ENCODE results near the gene FBXW7. TPM values are rescaled to one million over a fixed set of nuclear protein-coding genes. Genes with fewer than 3 reads are reported as not detected.

The FBXW7 gene
- total RNA-seq, 1 experiment from 2014 or later, result 23.0 TPM

DNA sequence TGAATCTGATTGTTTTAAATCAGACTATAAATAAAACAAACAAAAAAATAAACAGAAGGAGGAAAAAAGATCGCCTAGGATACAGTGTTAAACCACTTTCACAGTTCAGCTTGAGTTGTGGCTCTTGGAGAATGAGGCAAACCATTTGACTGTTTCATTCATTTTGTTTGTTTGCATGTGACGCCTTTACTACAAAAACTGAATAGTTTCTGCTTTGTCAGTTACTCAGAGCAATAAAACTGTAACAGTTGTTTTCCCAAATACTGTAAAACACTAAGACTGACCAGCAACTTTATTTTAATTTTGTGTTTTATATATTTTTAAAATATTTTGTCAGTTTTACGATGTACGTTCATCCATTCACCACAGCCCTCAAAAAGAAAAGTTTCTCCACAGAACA lies 214.5 kb downstream of the FBXW7 start (continued):
- TF ChIP-seq, protein P1, sequence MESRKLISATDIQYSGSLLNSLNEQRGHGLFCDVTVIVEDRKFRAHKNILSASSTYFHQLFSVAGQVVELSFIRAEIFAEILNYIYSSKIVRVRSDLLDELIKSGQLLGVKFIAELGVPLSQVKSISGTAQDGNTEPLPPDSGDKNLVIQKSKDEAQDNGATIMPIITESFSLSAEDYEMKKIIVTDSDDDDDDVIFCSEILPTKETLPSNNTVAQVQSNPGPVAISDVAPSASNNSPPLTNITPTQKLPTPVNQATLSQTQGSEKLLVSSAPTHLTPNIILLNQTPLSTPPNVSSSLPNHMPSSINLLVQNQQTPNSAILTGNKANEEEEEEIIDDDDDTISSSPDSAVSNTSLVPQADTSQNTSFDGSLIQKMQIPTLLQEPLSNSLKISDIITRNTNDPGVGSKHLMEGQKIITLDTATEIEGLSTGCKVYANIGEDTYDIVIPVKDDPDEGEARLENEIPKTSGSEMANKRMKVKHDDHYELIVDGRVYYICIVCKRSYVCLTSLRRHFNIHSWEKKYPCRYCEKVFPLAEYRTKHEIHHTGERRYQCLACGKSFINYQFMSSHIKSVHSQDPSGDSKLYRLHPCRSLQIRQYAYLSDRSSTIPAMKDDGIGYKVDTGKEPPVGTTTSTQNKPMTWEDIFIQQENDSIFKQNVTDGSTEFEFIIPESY (IDR thresholded peaks at IDR 0.05; ENCODE audit: extremely low read depth, insufficient replicate concordance, low read length), result no peak
- TF ChIP-seq, protein P2, sequence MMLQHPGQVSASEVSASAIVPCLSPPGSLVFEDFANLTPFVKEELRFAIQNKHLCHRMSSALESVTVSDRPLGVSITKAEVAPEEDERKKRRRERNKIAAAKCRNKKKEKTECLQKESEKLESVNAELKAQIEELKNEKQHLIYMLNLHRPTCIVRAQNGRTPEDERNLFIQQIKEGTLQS (IDR thresholded peaks at IDR 0.05), result no peak
- TF ChIP-seq EGR1 (IDR thresholded peaks at IDR 0.05; ENCODE audit: low read depth) (no peak), TCF7L2 (IDR thresholded peaks at IDR 0.05; ENCODE audit: borderline replicate concordance, extremely low read depth, insufficient read depth, insufficient read length) (no peak)
- TF ChIP-seq, protein P3, sequence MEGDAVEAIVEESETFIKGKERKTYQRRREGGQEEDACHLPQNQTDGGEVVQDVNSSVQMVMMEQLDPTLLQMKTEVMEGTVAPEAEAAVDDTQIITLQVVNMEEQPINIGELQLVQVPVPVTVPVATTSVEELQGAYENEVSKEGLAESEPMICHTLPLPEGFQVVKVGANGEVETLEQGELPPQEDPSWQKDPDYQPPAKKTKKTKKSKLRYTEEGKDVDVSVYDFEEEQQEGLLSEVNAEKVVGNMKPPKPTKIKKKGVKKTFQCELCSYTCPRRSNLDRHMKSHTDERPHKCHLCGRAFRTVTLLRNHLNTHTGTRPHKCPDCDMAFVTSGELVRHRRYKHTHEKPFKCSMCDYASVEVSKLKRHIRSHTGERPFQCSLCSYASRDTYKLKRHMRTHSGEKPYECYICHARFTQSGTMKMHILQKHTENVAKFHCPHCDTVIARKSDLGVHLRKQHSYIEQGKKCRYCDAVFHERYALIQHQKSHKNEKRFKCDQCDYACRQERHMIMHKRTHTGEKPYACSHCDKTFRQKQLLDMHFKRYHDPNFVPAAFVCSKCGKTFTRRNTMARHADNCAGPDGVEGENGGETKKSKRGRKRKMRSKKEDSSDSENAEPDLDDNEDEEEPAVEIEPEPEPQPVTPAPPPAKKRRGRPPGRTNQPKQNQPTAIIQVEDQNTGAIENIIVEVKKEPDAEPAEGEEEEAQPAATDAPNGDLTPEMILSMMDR (IDR thresholded peaks at IDR 0.05 in 2 of 3, conservative IDR thresholded peaks at IDR 0.05 in 1 of 3; ENCODE audit: borderline replicate concordance in 1 of 3, insufficient read depth in 1 of 3, low read depth in 2 of 3, low read length in 2 of 3), result no peak

- H3K4me1 ChIP-seq (ENCODE audit: control insufficient read depth in 1 of 2, insufficient read depth in 2 of 2, low read length in 2 of 2), result no peaks in the 10 kb centered on the region
- no peaks in the 10 kb centered on the region for H4K20me1 ChIP-seq (ENCODE audit: insufficient read depth)
- no TSS peak for BruUV-seq (replicated peaks)
- H3K36me3 ChIP-seq (ENCODE audit: control insufficient read depth in 1 of 2, insufficient read depth in 2 of 2, low read length in 2 of 2), result no peaks in the 10 kb centered on the region
- H2AFZ ChIP-seq (ENCODE audit: low read depth, low read length, poor library complexity, severe bottlenecking), result no peak overlapping the region
- ChIA-PET RAD21 (ENCODE audit: low non-redundant PET in 1 of 2, low total read pairs in 2 of 2, uncharacterized antibody in 2 of 2, unreplicated experiment in 2 of 2) (interaction anchor here in 1 of 2 experiments (0.7 kb wide), 1 partner anchor 839 kb away, joined by 3 read pairs; no protein-coding TSS in a partner anchor), POLR2A (no interaction called here), CTCF (interaction anchor here (0.7 kb wide), 1 partner anchor 14 kb away, joined by 3 read pairs; no protein-coding TSS in a partner anchor)
- intact Hi-C loops (cut with micrococcal nuclease), result no loop called here
- no peak overlapping the region for H3K4me3 ChIP-seq (replicated peaks in 1 of 2; ENCODE audit: low read depth in 1 of 2, low read length in 2 of 2)
- no peak for DNase-seq (ENCODE audit: low read depth, low spot score)
- H3K9ac ChIP-seq (ENCODE audit: low read length), result no peak overlapping the region
- H3K9me3 ChIP-seq (ENCODE audit: control insufficient read depth in 1 of 2, insufficient read depth in 1 of 2, low read depth in 1 of 2, low read length in 2 of 2), result no peaks in the 10 kb centered on the region
- TF ChIP-seq MAX (IDR thresholded peaks at IDR 0.05), result no peak
- no peak for TF ChIP-seq SP1 (IDR thresholded peaks at IDR 0.05; ENCODE audit: low read depth)
- no peak for TF ChIP-seq SIN3A (IDR thresholded peaks at IDR 0.05; ENCODE audit: low read depth)
- TF ChIP-seq POLR2AphosphoS5 (IDR thresholded peaks at IDR 0.05; ENCODE audit: low read depth, low read length), result no peak
- TF ChIP-seq FOSL1 (IDR thresholded peaks at IDR 0.05; ENCODE audit: low read depth), result no peak
- no peak for TF ChIP-seq SRF (IDR thresholded peaks at IDR 0.05; ENCODE audit: low read depth)
- no peak for TF ChIP-seq ZNF274 (IDR thresholded peaks at IDR 0.05; ENCODE audit: low read depth, low read length)
- TF ChIP-seq EZH2 (IDR thresholded peaks at IDR 0.05), result no peak
- no peaks in the 10 kb centered on the region for H3K79me2 ChIP-seq (ENCODE audit: insufficient read depth, low read length)
- H3K9me2 ChIP-seq (ENCODE audit: insufficient read depth), result no peaks in the 10 kb centered on the region
- no peak for ATAC-seq
- H3K27ac ChIP-seq (ENCODE audit: low read depth, low read length), result no peak overlapping the region
- no peaks in the 10 kb centered on the region for H3K27me3 ChIP-seq (ENCODE audit: insufficient read depth, low read length)
- H3K4me2 ChIP-seq (ENCODE audit: low read length), result no peak overlapping the region
Observed at GRCh38 chr4:152316969-152317368, 218.9 kb downstream of the FBXW7 start.

All from HCT116 (cell line).